Measurements from ENCODE around the gene FADS1.

Gene FADS1

DNA sequence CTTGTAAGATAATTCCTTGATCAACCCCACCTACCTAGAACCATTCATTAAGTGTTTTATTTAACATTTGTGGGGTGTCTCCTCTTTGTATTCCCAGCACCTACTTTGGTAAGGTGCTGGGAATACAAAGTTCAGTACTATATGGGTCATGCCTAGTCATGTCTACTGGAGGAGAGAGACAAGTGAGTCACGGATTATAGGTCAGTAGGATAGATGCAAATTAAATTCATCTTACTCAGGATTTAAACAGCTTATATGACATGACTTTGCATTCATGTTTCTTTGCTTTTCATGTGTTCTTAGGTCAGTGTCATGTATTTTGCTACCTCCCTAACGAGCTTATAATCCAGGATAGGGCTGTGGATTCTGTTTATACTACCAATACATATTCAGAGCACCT is 3.4 kb upstream of the FADS1 start:
- ATAC-seq = no peak

DNA sequence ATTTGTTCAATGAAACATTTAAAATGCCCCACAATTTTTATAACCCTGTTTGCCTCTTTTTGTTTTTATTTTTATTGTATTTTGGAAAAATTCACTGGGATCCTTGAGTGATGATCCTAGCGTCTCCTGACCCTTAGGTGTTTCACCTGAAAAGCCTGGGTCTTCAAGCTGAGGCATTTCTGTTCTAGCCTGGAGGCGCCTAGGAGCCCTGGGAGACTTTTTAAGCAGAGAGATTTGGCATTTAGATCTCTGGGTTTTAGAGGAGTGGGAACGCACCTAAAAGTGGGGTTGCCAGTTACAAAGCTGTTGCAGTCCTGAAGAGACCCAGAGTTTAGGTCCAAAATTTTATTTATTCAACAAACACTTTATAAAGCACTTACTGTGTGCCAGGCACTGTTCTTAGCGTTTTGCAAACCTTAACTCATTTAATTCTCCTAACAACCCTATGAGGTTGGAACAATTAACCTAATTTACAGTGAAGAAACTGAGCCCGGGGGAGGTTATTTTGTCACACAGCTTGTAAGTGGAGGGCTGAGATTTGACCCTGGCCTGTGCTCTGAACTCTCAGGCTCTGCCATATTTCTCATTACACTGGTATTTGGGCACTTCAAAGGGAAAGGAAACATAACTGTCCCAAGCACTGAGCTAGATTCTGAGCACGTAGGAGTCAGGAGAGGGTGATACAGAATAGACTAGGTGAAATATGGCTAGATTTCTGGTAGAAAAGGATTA is 834 bp upstream of the FADS1 start:
- no peak for ATAC-seq

DNA sequence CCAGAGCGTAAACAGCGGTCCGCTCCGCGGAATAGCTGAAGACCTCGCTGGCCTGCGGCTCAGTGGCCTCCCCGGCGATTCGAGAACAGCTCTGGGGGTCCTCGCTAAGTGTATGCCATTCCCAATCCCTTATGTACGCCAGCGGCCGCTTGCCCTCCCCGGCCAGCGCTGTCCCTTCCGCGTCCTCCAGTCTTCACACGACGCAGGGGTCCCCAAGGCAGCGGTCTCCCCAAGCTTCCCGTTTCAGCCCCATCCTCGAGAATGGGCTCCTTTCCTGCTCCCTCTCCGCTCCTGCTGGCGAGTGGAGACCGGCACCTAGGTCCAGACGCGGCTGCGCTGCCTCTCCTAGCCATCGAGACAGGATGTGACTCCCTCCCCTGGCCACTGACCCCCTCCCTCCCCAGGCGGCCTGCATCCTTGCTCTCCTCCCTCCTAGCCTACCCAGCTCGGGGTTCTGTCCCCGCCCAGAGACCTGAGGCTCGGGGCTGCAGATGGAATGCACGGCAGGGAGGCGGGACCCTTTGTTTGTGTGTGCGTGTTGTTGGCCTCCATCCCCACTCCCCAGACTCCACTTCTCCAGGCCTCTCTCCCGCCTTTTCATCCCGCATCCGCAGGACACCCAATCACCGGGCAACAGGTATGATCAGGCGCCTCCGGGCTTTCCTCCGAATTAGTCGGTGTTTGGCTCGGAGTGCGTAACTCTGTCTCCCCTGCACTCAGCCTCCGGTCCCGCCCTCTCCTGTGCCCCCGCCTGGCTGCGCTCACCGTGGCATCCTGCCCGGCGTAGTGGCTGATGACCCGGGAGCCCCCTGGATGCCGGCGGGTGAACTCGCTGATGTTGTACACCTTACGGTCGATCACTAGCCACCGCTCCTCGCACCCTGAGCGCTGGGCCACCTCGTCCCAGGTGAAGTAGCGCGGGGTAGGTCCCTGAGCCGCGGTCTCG is 740 bp downstream of the FADS1 start:
- peak; percentile 62 to 64 for ATAC-seq

DNA sequence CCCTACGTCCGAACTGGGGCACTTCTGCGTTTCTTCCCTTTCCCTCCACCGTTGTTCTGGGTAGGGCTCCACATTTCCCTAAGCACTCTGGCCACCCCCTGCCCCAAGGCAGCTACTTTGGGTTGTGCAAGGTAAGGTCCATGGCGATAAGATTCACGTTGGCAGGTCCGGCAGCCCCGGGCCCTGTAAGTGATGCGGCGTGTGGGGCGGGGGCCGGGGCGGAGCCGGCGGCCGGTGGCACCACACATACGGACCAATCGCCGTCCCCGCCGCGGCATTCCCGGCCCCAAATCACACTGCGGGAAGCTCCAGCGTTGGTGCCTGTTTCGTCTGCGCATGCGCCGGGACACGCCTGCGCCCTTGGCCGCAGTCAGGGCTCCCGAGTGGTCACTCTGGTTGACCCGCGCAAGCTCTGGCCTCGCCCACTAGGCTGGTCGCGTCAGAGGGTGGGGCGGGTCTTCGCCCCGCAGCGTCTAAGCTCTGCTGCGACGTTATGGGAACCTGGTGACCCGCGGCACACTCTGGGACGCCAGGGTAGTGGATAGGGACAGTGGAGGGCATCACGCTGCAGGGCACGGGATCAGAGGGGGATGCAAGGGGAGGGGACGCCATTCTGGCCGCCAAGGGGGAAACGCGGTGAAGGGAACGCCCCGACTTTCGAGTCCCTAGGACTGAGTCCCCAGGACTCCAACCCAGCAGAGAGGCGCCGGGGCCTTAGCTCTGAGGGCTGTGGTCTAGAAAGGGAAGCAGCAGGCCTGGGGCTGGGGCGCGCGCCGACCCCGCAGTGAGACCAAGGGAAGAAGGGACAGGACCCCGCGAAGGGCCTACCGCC is 1.6 kb downstream of the FADS1 start:
- peak; percentile 12 to 37 for ATAC-seq

DNA sequence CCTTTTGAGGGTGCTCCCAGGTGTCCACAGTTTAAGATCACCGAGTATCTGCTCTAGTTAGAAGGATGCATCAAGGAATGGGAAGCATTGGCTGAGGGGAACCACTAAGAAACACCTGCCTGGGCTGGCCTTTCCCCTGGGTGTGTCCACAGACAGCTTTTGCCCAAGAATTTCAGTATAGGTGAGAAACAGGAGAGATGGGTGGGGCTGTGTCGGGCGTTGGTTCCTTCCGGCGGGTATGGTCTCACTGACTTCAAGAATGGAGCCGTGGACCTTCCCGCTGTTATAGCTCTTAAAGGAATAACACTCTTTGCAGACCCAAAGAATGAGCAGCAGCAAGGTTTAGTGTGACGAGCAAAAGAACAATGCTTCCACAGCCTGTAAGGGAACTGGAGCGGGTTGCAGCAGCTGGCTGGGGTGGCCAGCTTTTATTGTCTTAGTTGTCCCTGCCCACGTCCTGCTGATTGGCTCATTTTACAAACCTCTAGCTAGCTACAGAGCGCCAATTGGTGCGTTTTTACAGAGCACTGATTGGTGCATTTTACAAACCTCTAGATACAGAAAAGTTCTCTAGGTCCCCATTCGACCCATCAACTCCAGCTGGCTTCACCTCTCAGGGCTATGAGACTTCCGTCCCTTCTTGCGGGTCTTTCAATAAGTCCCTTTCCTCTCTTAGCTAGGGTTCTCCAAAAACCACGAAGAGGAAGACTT is 2.4 kb downstream of the FADS1 start:
- no peak for ATAC-seq

DNA sequence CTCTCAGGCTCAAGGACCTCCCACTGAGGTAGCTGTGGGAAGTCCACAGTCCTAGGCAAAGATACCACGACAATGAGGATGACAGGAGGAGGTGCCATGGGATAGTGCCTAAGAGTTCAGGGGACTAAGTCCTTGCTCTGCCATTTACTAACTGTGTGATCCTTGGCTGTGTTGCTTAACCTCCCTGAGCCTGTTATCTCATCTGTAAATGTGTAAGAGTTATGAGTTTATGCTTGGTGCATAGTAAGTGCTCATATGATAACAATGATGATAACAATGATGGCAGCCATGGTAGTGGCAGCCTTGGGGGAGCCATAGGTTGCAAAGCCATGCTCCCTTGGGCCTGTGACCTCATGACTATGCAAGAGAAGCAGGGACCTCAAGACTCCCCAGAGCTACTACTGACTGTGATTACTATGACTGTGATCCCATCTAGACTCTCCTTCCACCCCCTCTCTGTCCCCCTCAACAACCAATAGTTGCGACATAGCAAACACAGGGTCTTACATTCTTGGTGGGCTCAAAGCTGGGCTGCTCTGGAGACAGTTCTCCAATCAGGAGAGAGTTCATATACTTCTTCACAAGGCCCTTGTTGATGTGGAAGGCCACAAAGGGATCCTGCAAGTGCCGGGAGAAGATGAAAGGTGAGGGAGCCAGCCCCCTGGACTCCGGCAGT is 3.9 kb downstream of the FADS1 start:
- no peak for ATAC-seq

DNA sequence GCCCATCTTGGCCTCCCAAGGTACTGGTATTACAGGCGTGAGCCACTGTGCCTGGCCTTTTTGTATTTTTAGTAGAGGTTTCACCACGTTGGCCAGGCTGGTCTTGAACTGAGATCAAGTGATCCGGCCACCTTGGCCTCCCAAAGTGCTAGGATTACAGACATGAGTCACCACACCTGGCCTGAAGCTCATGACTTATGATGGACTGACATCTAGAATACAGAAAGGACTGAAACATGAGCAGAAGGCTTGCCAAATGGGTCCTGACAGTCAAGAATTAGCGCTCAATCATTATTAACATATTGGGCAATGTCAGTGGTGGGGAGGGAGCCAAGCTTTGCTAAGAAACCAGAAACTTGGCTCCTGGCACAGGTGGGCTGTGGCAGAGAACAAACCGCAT is 5.0 kb downstream of the FADS1 start:
- no peak for ATAC-seq

DNA sequence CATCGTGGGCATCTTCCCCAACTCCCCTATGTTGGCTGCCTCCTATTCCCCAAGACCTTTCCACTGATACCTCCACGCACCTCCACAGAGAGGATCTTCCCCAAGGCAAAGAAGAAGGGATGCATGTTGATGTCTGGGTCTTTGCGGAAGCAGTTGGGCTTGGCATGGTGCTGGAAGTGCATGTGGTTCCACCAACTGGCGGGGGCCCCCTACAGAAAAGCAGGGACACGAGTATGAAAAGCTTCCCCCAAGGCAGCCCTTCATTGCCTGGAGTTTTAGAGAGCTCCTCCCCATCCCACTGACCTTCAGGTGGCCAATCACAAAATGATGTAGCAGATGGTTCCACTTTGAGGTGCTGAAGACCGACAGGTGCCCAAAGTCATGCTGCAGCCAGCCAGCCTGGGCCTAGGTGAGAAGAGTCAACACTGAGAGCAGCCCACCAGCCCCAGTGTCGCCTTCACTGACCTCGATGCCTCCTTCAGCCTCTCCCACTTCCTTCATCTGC is 6.1 kb downstream of the FADS1 start:
- ATAC-seq = no peak

DNA sequence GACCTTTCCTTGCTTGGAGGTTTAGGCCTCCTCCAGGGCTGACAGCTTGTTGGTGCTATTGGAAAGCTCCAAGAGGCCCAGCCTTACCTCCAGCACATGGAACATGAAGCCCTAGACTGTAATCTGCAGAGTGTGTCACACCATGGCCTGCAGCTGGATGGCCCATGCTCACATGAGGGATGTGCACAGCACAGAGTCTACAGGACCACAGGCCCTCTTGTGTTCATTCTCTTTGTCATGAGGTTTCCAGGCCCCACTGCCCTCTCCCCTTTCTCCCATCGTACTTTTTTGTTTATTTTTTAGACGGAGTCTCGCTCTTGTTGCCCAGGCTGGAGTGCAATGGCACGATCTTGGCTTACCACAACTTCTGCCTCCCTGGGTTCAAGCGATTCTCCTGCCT is 10.0 kb downstream of the FADS1 start:
- no peak for ATAC-seq

DNA sequence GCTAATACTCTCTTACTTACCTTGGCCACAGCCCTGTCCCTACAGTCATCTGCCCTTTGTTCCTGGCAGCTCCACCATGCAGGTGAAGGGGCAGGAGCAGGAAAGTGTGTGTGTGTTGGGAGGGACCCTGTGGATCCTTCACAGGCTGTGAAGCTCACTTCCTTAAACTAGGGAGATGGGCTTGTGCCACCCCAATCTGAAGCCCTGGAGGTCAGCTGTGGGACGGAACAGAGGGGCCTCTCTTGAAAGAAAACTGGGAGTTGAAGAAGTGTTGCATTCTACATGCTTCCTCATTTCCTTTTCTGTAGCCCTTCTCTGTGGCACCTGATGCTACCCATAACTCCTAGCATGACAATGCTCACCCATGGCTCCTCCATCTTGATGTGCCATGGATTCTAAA is 11.7 kb downstream of the FADS1 start:
- no peak for ATAC-seq

DNA sequence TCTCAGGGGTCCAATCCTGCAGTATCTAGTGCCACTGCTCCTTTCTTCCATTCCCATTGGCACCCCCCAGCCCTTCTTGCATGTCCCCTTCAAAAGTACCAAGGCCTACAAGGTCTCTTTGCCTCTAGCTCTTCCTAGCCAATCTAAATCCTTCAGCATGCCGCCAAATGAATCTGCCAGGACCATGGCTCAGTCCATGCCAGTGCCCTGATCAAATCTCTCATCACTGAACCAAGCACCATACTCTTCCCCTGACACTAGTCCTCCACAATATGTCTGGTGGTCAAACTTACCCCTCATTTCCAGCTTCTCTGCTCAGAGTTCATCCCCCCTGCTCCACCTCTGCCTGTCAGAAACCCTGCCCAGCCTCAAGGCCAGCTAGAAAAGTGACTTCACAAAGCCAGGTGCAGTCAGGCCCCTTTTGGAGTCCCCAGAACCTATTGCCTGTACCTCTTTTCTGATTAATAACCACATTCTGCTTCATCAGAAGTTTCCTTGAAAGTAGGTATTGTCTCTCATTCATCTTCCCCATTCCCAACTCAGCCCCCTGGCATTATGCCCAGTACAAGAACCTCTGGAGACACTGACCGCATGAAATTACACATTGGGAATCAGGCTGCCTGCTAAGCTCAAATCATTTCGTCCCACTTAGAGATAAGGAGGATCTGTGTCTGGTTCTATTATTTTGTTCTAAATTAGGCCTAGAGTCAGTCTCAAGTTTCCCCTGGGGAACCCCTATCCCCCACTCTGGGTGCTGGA is 12.7 kb downstream of the FADS1 start:
- ATAC-seq = no peak

DNA sequence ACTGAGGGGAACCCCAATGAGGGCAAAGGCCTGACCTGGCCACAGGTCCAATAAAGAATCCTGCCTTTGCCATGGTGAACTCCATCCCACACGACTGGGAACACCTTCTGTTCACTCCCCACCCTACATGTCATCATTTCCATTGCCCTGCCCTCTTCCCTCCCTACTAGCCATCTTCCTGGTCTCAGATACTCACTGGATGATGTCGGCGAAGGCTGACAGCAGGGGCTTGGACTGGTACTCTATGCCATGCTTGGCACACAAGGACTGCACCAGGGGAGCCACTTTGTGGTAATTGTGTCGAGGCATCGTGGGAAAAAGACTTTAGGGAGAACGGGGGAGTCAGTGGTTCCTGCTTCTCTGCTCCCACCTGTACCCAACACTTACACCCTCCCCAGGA is 14.2 kb downstream of the FADS1 start:
- no peak for ATAC-seq

DNA sequence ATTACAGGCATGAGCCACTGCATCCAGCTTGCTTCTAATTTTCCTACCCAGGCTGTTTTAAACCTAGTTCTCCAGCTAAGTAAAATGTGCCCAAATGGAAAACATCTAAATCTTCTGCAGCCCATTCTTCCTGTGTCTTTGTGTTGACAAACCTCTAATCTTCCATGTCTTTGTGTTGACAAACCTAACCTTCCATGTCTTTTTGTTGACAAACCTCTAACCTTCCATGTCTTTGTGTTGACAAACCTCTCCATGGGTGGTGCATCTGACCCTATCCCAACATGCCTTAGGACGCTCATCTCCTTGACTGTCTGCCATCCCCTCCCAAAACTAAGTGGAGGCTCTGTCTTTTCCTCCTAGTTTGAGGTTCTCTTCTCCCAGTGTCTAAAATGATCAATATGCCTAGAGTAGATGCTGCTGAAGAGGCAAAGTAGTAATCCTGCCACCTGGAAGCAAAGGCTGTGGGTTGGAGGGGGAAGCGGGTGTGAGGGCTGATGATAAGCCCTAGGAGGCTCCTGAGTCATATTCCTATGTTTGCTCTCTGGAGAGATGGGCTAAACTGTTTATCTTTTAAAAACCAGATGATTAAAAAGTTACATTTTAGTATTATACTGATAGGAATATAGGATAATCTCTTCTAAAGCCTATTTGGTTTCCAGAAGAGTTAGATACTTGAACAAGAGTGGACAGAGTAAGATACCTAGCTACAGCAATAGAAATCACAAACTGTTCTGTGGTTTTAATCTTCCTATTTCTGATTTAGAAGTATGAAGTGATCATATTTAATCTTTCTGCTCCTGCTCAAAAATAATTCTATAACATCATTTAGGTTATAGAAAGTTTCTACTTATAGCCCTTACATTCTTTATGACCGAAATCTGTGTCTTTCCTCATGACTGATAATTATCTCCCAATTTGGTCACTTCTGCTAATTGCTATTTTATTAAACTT is 16.2 kb downstream of the FADS1 start:
- no peak for ATAC-seq

DNA sequence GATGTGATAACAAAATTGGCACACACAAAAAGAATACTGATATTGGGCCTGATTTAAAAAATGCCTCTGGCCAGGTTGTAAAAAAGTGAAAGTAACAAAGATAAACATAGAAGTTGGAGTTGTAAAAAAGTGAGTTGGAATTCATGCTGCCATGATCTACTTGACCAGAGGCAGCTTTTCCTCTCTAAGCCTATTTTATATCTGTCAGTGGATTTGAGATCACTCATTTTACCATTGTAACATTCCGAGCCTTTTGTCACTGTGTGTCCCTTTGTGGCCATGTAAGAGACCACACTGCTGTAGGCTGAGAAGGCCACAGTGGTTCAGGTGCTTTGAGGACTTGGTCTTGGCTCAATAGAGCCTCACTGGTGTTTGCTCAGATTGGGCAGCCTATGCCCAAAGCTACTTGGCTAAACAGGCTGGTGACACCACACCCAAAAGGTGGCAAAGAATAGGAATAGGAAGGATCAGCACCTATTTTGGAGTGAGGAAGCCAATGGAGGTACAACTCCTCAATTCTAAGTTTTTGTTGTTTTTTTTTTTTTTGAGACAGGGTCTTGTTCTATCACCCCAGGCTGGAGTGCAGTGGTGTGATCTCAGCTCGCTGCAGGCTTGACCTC is 17.0 kb downstream of the FADS1 start:
- no peak for ATAC-seq

DNA sequence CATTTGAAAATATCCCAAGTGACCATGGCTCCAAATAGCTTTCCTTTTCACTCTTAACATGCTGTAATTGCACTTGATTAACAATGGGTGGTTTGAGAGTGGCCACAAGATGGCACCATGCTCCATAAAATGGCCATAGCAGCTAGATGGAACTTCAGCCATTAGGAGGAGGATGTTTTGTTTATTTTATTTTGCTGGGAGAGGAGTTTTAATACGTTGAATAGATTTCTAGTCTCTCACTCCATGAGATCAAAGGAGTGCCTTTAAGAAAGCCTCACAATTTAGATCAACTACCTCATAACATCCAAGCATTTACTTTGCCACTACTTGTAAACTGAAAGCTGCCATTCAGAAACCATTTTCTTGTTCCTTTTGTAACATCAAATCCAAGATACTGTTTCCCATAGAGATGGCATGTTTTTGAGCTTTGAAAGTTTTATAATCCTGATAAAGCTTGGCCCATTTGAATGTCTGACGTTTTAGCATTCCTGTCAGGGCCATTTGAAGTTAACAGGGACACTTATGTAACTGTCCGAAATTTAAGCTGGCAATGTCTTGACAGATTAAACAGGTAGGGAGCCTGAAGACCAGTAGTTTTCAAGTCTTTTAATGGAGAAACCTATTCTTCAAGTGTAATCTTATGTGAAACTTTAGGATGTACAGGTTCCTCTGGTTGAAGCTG is 19.4 kb downstream of the FADS1 start:
- no peak for ATAC-seq

DNA sequence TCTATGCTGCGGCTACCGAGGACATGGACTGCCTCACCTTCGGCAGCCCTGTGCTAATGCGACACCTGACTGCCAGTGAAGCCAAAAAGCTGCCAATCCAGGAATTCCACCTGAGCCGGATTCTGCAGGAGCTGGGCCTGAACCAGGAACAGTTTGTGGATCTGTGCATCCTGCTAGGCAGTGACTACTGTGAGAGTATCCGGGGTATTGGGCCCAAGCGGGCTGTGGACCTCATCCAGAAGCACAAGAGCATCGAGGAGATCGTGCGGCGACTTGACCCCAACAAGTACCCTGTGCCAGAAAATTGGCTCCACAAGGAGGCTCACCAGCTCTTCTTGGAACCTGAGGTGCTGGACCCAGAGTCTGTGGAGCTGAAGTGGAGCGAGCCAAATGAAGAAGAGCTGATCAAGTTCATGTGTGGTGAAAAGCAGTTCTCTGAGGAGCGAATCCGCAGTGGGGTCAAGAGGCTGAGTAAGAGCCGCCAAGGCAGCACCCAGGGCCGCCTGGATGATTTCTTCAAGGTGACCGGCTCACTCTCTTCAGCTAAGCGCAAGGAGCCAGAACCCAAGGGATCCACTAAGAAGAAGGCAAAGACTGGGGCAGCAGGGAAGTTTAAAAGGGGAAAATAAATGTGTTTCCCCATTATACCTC is 20.8 kb downstream of the FADS1 start:
- ATAC-seq = no peak

DNA sequence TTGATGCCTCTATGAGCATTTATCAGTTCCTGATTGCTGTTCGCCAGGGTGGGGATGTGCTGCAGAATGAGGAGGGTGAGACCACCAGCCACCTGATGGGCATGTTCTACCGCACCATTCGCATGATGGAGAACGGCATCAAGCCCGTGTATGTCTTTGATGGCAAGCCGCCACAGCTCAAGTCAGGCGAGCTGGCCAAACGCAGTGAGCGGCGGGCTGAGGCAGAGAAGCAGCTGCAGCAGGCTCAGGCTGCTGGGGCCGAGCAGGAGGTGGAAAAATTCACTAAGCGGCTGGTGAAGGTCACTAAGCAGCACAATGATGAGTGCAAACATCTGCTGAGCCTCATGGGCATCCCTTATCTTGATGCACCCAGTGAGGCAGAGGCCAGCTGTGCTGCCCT is 21.3 kb downstream of the FADS1 start:
- ATAC-seq = no peak

DNA sequence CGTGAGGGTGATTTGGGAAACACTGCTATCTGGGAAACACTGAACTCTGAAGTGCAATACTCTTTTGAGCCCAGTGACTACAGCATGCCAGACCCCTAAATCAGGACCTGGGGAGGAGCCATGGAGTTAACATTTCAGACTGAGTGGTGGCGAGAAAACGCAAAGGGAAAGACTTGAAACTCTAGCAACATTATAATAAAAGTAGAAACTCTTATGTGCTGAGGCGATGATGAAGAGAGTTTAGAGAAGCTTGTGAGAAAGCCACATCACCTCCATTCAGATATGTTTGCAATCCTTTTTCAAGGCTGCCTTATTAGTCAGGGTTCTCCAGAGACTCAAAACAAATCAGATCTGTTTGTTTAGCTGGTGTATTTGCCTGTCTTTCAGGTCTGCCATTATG is 22.2 kb downstream of the FADS1 start:
- ATAC-seq = no peak
